Measurements from ENCODE around the gene TMEM121.

Gene TMEM121

GRCh38 chr14:105534586-105534985, 8.2 kb downstream of the TMEM121 start:
- no peak overlapping the region for H3K4me3 ChIP-seq (ENCODE audit: low read length)
- no peak for TF ChIP-seq CTCF (IDR thresholded peaks at IDR 0.05; ENCODE audit: insufficient read depth, low read depth, low read length, missing control alignments)
- DNase-seq (ENCODE audit: low read depth), result no peak

DNA sequence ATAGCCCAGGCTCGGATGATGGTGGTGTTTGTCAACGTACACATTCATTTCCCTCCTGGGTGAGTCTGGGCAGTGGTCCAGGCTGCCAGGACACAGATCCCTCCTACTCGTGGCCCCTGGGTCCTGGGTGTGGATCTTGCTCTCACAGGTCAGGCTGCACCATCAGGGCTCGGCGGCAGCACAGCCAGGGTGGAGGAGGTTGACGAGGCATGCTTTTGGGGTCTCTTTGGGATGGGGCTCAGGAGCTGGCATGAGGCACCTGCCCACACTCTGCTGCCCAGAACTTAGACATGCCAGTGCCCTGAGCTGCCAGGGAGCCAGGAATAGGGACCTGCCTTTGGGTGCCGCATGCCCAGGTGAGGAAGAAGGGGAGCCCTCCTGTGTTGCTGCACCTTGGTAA, 9.7 kb downstream of the TMEM121 start:
- no peak overlapping the region for H3K4me3 ChIP-seq (ENCODE audit: low read length)
- no peak for DNase-seq (ENCODE audit: low read depth)
- no peak for TF ChIP-seq CTCF (IDR thresholded peaks at IDR 0.05; ENCODE audit: insufficient read depth, low read depth, low read length, missing control alignments)

GRCh38 chr14:105536691-105537579, 10.6 kb downstream of the TMEM121 start:
- no peak for DNase-seq (ENCODE audit: low read depth)
- H3K4me3 ChIP-seq (ENCODE audit: low read length), result no peak overlapping the region
- no peak for TF ChIP-seq CTCF (IDR thresholded peaks at IDR 0.05; ENCODE audit: insufficient read depth, low read depth, low read length, missing control alignments)

- no peak for DNase-seq (ENCODE audit: low read depth)
- TF ChIP-seq CTCF (IDR thresholded peaks at IDR 0.05; ENCODE audit: insufficient read depth, low read depth, low read length, missing control alignments), result peak; percentile 82
- H3K4me3 ChIP-seq (ENCODE audit: low read length), result no peak overlapping the region
Measured at GRCh38 chr14:105537580-105538474, 11.4 kb downstream of the TMEM121 start.

DNA sequence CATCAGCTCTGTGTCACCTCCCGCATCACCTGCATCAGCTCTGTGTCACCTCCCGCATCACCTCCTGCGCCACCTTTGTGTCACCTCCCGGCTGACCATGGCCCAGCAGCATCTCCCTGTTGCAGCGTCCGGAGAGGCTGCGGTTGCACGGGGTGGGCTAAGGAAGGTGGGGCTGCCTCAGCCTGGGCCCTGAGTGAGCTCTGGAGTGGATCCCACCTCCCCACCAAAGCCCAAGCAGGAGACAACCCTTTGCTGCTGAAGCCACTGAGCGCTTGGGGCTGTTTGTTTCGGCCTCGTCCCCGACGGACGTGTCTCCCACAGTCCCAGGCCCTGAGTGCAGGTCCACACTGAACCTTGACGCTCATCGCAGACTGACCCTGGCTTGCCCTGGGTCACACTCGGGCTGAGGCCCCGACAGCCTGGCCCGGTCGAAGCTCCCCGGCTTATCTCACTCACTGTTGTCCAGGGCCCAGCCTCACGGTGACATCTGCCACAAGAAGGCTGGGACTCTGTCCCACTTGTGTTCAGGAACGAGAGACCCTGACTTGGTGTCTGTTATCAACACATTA, 12.2 kb downstream of the TMEM121 start:
- no peak for DNase-seq (ENCODE audit: low read depth)
- no peak overlapping the region for H3K4me3 ChIP-seq (ENCODE audit: low read length)
- no peak for TF ChIP-seq CTCF (IDR thresholded peaks at IDR 0.05; ENCODE audit: insufficient read depth, low read depth, low read length, missing control alignments)

DNA sequence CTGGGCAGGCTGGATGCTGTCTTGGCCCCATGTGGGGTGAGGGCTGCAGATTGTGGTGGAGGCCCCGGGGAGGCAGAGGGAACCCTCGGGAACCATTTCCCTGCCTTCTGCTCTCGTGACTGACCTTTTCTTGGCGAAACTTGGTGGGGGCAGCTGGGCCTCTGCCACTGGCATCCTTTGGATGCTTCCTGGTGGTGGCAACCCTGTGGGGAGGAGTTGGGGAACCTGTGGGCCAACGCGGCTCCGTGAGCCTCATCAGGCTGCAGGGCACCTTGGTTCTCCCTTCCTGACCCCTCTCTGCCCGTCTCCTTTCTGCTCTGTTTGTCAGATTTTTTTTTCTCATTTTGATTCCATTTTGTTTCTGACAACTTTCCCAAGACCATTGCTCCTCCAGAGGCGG, 14.4 kb downstream of the TMEM121 start:
- H3K4me3 ChIP-seq (ENCODE audit: low read length), result no peak overlapping the region
- TF ChIP-seq CTCF (IDR thresholded peaks at IDR 0.05; ENCODE audit: insufficient read depth, low read depth, low read length, missing control alignments), result no peak
- DNase-seq (ENCODE audit: low read depth), result no peak
